ENCODE measurements around the gene CD6. TPM values are rescaled to one million over a fixed set of nuclear protein-coding genes. Genes with fewer than 3 reads are reported as not detected.

CD6 gene
- total RNA-seq, 4 donors from 2014 or later, result 0.42 to 2.7 (median 1.8) TPM

DNA sequence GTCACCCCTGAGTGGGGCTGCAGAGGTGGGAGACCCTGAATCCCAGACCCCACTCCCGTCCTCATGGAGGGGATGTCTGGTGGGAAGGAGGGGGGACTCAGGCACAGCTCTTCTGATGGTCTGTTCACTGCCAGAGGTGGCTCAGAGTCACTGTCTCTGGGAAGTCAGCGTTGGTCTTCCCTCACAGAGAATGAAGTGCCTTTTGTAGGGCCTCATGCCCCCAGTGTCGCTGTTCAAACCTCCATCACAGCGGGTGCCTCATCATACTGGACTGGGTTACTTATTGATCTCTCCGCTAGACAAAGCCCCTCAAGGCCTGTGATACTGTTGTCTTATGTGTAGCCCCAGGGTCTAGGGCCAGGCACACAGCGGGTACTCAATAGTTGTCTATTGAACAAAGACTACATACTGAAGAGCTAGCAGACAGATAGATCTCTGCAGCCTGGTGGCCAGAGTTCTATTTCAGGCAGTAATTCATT, 41.3 kb downstream of the CD6 start:
- H3K4me3 ChIP-seq (ENCODE audit: low read depth, poor library complexity, severe bottlenecking), result no peak overlapping the region
- WGBS, 2 donors, result 89 to 93% methylated on average over 6 of the region's 6 CpGs
- intact Hi-C loops (cut with DNase I; ENCODE audit: low total_unique reads), result no loop called here
- TF ChIP-seq POLR2A (IDR thresholded peaks at IDR 0.05) (no peak), CTCF (IDR thresholded peaks at IDR 0.05) (no peak)
- no peak for DNase-seq (ENCODE audit: low spot score in 2 of 2)

GRCh38 chr11:61018059-61018458, 46.6 kb downstream of the CD6 start:
- TF ChIP-seq POLR2A (IDR thresholded peaks at IDR 0.05) (no peak), CTCF (IDR thresholded peaks at IDR 0.05) (no peak)
- H3K4me3 ChIP-seq (ENCODE audit: low read depth, poor library complexity, severe bottlenecking), result no peak overlapping the region
- WGBS, 2 donors, result 62 to 67% methylated on average over 7 of the region's 7 CpGs
- intact Hi-C loops (cut with DNase I; ENCODE audit: low total_unique reads), result no loop called here
- DNase-seq (ENCODE audit: low spot score in 2 of 2), result no peak

DNA sequence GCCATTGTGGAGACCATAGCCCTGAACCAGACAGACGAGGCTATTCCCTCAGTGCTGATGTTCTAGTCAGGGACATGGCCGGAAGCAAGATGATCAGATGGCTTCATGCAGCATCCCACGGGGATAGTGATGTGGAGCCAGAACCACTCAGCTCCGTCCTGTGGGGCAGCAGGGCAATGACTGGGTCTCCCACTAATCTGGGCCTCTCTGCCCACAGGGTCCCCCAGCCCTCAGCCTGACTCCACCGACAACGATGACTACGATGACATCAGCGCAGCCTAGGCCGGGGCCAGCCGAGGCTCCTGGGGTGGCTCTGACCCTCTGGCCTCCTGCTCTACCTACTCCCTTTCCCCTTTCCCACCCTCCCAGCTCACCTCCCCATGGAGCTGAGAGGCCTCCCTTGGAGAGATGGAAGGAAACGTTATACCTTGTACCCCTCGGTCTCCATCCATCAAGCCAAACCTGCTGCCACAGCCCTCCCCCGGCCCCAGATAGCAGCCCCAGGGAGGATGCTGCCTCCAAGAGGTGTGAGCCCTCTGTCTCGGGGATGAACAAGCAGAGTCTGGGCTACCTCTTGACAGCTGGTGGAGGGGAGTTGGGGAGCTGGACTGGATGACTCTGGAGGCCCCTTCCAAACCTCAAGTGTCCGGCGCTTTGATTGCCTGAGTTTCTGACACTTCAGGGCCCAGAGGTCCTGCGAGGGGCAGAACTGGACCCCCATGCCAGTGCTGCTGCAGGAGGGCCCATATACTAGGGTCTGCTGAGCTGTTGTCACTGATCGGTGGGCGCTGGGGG, 47.8 kb downstream of the CD6 start:
- TF ChIP-seq POLR2A (IDR thresholded peaks at IDR 0.05) (no peak), CTCF (IDR thresholded peaks at IDR 0.05) (no peak)
- WGBS, 2 donors, result 82 to 84% methylated on average over 19 of the region's 19 CpGs
- intact Hi-C loops (cut with DNase I; ENCODE audit: low total_unique reads), result no loop called here
- no peak overlapping the region for H3K4me3 ChIP-seq (ENCODE audit: low read depth, poor library complexity, severe bottlenecking)
- DNase-seq (ENCODE audit: low spot score in 2 of 2), result no peak

DNA sequence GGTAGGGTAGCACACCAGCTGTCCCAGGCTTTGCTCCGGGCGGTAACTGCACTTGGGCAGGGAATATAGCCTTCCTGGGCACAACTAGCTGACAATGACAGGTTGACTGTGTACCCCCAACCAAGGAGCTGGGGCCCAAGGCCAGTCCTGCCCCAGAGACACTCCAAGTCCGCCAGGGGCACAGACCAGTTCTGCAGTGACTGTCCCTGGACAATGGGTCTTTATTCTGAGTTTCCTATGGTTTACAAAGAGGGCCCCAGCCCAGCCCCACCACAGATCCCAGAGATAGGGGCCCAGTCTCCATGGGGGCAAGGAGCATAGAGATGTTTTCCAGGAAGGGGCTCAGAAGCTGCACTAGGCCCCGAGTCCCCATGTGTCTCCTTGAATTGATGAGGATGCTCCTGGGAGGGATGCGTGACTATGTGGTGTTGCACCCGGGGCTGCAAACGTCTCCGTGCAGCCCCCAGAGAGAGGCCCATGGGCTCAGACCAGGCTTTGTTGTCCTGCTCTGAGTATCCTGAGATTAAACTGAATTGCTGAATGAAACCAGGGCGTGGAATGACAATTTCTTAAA, 48.4 kb downstream of the CD6 start:
- WGBS, 2 donors, result 91 to 94% methylated on average over 8 to 9 of the region's 9 CpGs
- intact Hi-C loops (cut with DNase I; ENCODE audit: low total_unique reads), result no loop called here
- no peak for DNase-seq (ENCODE audit: low spot score in 2 of 2)
- no peak for TF ChIP-seq POLR2A (IDR thresholded peaks at IDR 0.05)
- no peak for TF ChIP-seq CTCF (IDR thresholded peaks at IDR 0.05)
- H3K4me3 ChIP-seq (ENCODE audit: low read depth, poor library complexity, severe bottlenecking), result no peak overlapping the region

GRCh38 chr11:61020551-61021235, 49.2 kb downstream of the CD6 start:
- WGBS, 2 donors, result 93 to 97% methylated on average over 10 of the region's 10 CpGs
- TF ChIP-seq POLR2A (IDR thresholded peaks at IDR 0.05), result no peak
- TF ChIP-seq CTCF (IDR thresholded peaks at IDR 0.05), result no peak
- intact Hi-C loops (cut with DNase I; ENCODE audit: low total_unique reads), result no loop called here
- no peak for DNase-seq (ENCODE audit: low spot score in 2 of 2)
- H3K4me3 ChIP-seq (ENCODE audit: low read depth, poor library complexity, severe bottlenecking), result no peak overlapping the region

All from lower leg skin (tissue), 4 donors.